H9 (cell line): Measurements from ENCODE around the gene RUNX2. TPM values are rescaled to one million over a fixed set of nuclear protein-coding genes. Genes with fewer than 3 reads are reported as not detected.

ENCODE experiments used
- DNase-seq: peaks from one replicate; pipeline ENCODE4 v3.0.0-alpha.2; 2017
- H2AFZ ChIP-seq: one replicate; pipeline ENCODE4 v1.6.1; 2013; ENCODE audit warnings: mild to moderate bottlenecking, low read length, control low read depth, moderate library complexity
- H2AK5ac ChIP-seq: 2 replicates; pipeline ENCODE4 v1.6.1; 2013; ENCODE audit warnings: low read length, control low read depth, mixed read lengths; ENCODE audit not compliant: insufficient read length
- H2BK120ac ChIP-seq: one replicate; pipeline ENCODE4 v1.6.1; 2013; ENCODE audit warnings: low read depth, mild to moderate bottlenecking, low read length, control low read depth, inconsistent platforms; ENCODE audit not compliant: poor library complexity, severe bottlenecking
- H2BK12ac ChIP-seq: 2 replicates; pipeline ENCODE4 v1.6.1; 2013; ENCODE audit warnings: low read length, control low read depth, mixed read lengths, low read depth; ENCODE audit not compliant: insufficient read length
- H2BK15ac ChIP-seq: 2 replicates; pipeline ENCODE4 v1.6.1; 2013; ENCODE audit warnings: low read depth, low read length, control low read depth
- H2BK20ac ChIP-seq: one replicate; pipeline ENCODE4 v1.6.1; 2013; ENCODE audit warnings: low read depth, mild to moderate bottlenecking, low read length, control low read depth, inconsistent platforms; ENCODE audit not compliant: poor library complexity, severe bottlenecking
- H2BK5ac ChIP-seq: 2 replicates; pipeline ENCODE4 v1.6.1; 2013; ENCODE audit warnings: low read length, control low read depth, mixed read lengths; ENCODE audit not compliant: insufficient read length
- H3K14ac ChIP-seq: 2 replicates; pipeline ENCODE4 v1.6.1; 2013; ENCODE audit warnings: low read length, control low read depth; ENCODE audit not compliant: insufficient read depth
- H3K18ac ChIP-seq: 2 replicates; pipeline ENCODE4 v1.6.1; 2013; ENCODE audit warnings: low read depth, mild to moderate bottlenecking, mixed read lengths, low read length, control low read depth; ENCODE audit not compliant: insufficient read length
- H3K23ac ChIP-seq: 2 replicates; pipeline ENCODE4 v1.6.1; 2013; ENCODE audit warnings: low read length, control low read depth, mixed read lengths, low read depth; ENCODE audit not compliant: insufficient read length
- H3K23me2 ChIP-seq: 2 replicates; pipeline ENCODE4 v1.6.1; 2013; ENCODE audit warnings: low read depth, mild to moderate bottlenecking, mixed read lengths, low read length, control low read depth; ENCODE audit not compliant: insufficient read length, poor library complexity, severe bottlenecking
- H3K27ac ChIP-seq: 2 replicates; pipeline ENCODE4 v1.5.1; 2013; ENCODE audit warnings: low read length, control low read depth, mixed read lengths, low read depth; ENCODE audit not compliant: insufficient read length
- H3K27me3 ChIP-seq: 2 replicates; pipeline ENCODE4 v1.6.1; 2013; ENCODE audit warnings: low read length, control low read depth, inconsistent platforms; ENCODE audit not compliant: insufficient read depth
- H3K4ac ChIP-seq: 2 replicates; pipeline ENCODE4 v1.6.1; 2013; ENCODE audit warnings: low read depth, mild to moderate bottlenecking, control low read depth, inconsistent platforms, low read length, moderate library complexity
- H3K4me1 ChIP-seq: 2 replicates; pipeline ENCODE4 v1.6.1; 2013; ENCODE audit warnings: low read length, control low read depth, inconsistent platforms; ENCODE audit not compliant: insufficient read depth
- H3K4me2 ChIP-seq: 2 replicates; pipeline ENCODE4 v1.6.1; 2013; ENCODE audit warnings: low read length, control low read depth, mixed read lengths; ENCODE audit not compliant: insufficient read length, insufficient read depth
- H3K56ac ChIP-seq: 2 replicates; pipeline ENCODE4 v1.6.1; 2013; ENCODE audit warnings: low read depth, mild to moderate bottlenecking, mixed read lengths, low read length, control low read depth; ENCODE audit not compliant: insufficient read length
- H3K79me1 ChIP-seq: 2 replicates; pipeline ENCODE4 v1.6.1; 2013; ENCODE audit warnings: low read depth, mild to moderate bottlenecking, moderate library complexity, low read length, control low read depth, inconsistent platforms; ENCODE audit not compliant: insufficient read depth, poor library complexity, severe bottlenecking
- H3K79me2 ChIP-seq: 2 replicates; pipeline ENCODE4 v1.6.1; 2013; ENCODE audit warnings: low read length, control low read depth, inconsistent platforms; ENCODE audit not compliant: insufficient read depth
- H3K9ac ChIP-seq: 2 replicates; pipeline ENCODE4 v1.6.1; 2013; ENCODE audit warnings: low read length, control low read depth, mixed read lengths; ENCODE audit not compliant: insufficient read length; ENCODE audit errors: extremely low read depth
- H3K9me3 ChIP-seq: one replicate; pipeline ENCODE4 v1.6.1; 2013; ENCODE audit warnings: low read depth, low read length, inconsistent platforms; ENCODE audit not compliant: control insufficient read depth
- H3T11ph ChIP-seq: one replicate; pipeline ENCODE4 v1.6.1; 2013; ENCODE audit warnings: mild to moderate bottlenecking, low read length, control low read depth, inconsistent platforms
- H4K20me1 ChIP-seq: one replicate; pipeline ENCODE4 v1.6.1; 2013; ENCODE audit not compliant: control insufficient read depth, insufficient read length, insufficient read depth
- H4K5ac ChIP-seq: 2 replicates; pipeline ENCODE4 v1.6.1; 2013; ENCODE audit warnings: low read depth, mild to moderate bottlenecking, mixed read lengths, low read length, control low read depth; ENCODE audit not compliant: insufficient read length
- H4K8ac ChIP-seq: replicated peaks from 2 replicates; pipeline ENCODE4 v1.6.1; 2013; ENCODE audit warnings: low read length, control low read depth, mixed read lengths, low read depth; ENCODE audit not compliant: insufficient read length
- H4K91ac ChIP-seq: 2 replicates; pipeline ENCODE4 v1.6.1; 2013; ENCODE audit warnings: low read depth, mild to moderate bottlenecking, moderate library complexity, mixed read lengths, low read length, control low read depth; ENCODE audit not compliant: insufficient read length
- H3K27ac Mint-ChIP-seq, 3 experiments: 2 replicates in 2 of 3; 3 replicates in 1 of 3; pipeline ENCODE4 v1.8.0; 2020 to 2021; ENCODE audit warnings: mixed read lengths in 3 of 3, mild to moderate bottlenecking in 1 of 3, moderate library complexity in 1 of 3
- H3K27me3 Mint-ChIP-seq: 2 replicates; pipeline ENCODE4 v1.8.0; 2021; ENCODE audit warnings: low read depth, mild to moderate bottlenecking, moderate library complexity, mixed read lengths
- H3K36me3 Mint-ChIP-seq, 3 experiments: 2 replicates in 2 of 3; 3 replicates in 1 of 3; pipeline ENCODE4 v1.8.0; 2020 to 2021; ENCODE audit warnings: low read depth in 3 of 3, mixed read lengths in 3 of 3; ENCODE audit not compliant: insufficient read depth in 1 of 3
- H3K4me1 Mint-ChIP-seq, 2 experiments: 2 replicates each; pipeline ENCODE4 v1.8.0; 2020; ENCODE audit warnings: mixed read lengths in 2 of 2
- H3K4me3 Mint-ChIP-seq, 2 experiments: 2 replicates in 1 of 2; 3 replicates in 1 of 2; pipeline ENCODE4 v1.8.0; 2020 to 2021; ENCODE audit warnings: mild to moderate bottlenecking in 2 of 2, mixed read lengths in 2 of 2, moderate library complexity in 1 of 2
- H3K9me3 Mint-ChIP-seq, 2 experiments: 2 replicates in 1 of 2; 3 replicates in 1 of 2; pipeline ENCODE4 v1.8.0; 2020; ENCODE audit warnings: mild to moderate bottlenecking in 2 of 2, mixed read lengths in 2 of 2, moderate library complexity in 1 of 2
- CTCF ChIP-seq: fragments of 200-600 bp; sonication (generic); conservative IDR thresholded peaks from 3 replicates; pipeline ENCODE4 v1.8.0; 2021; ENCODE audit warnings: antibody characterized with exemption, mild to moderate bottlenecking
- total RNA-seq: library from RNA; stranded (reverse); gene quantifications from 2 replicates; pipeline ENCODE4 v1.2.1, GENCODE V29; 2021

The RUNX2 gene
- total RNA-seq, 1 experiment from 2014 or later: 0.15 TPM

GRCh38 chr6:45367999-45368398, 39.9 kb downstream of the RUNX2 start:
- Histone ChIP-seq H3K9me3 (no peaks in the 10 kb centered on the region), H3K27ac (no peak overlapping the region), H3K23me2 (no peaks in the 10 kb centered on the region), H2BK12ac (no peak overlapping the region), H2BK15ac (no peak overlapping the region), H2BK120ac (no peak overlapping the region), H3K14ac (no peak overlapping the region), H4K5ac (no peak overlapping the region), H3K4ac (no peak overlapping the region), H3K4me2 (no peak overlapping the region), H3K79me1 (no peaks in the 10 kb centered on the region), H4K91ac (no peak overlapping the region), H3T11ph (no peak overlapping the region), H3K9ac (no peak overlapping the region), H3K4me1 (no peaks in the 10 kb centered on the region), H2BK5ac (no peak overlapping the region), H4K8ac (no peak overlapping the region), H4K20me1 (no peaks in the 10 kb centered on the region), H2AFZ (no peak overlapping the region), H2AK5ac (no peak overlapping the region), H3K56ac (no peak overlapping the region), H3K79me2 (no peaks in the 10 kb centered on the region; the same call in 1 of the 2 replicates), H2BK20ac (no peak overlapping the region), H3K23ac (no peak overlapping the region), H3K18ac (no peak overlapping the region), H3K27me3 (no peaks in the 10 kb centered on the region)
- H3K9me3 Mint-ChIP-seq: no peaks in the 10 kb centered on the region
- no peak for DNase-seq
- no peaks in the 10 kb centered on the region for H3K27me3 Mint-ChIP-seq
- no peak for TF ChIP-seq CTCF
- no peaks in the 10 kb centered on the region for H3K36me3 Mint-ChIP-seq
- H3K4me1 Mint-ChIP-seq: no peaks in the 10 kb centered on the region; a peak in 2 of 4 replicates
- no peak overlapping the region for H3K27ac Mint-ChIP-seq
- H3K4me3 Mint-ChIP-seq: no peak overlapping the region
